ENCODE results near the gene SUMO3. TPM values are rescaled to one million over a fixed set of nuclear protein-coding genes. Genes with fewer than 3 reads are reported as not detected.

The SUMO3 gene
- total and polyA plus RNA-seq, 2 of the 13 experiments (the other 11 are each of a cell fraction or from before 2014, with no cell fraction given) = 51.4 to 92.4 TPM

GRCh38 chr21:44801468-44802395 is 16.1 kb downstream of the SUMO3 start, which contains the start of gene UBE2G2 (continued):
- TF ChIP-seq ZNF281 (CRISPR knock-in tag; IDR thresholded peaks at IDR 0.05; ENCODE audit: borderline replicate concordance) (peak; percentile 9; the same call in 1 of the 2 replicates), ELF3 (CRISPR knock-in tag; IDR thresholded peaks at IDR 0.05) (peak; percentile 34; the same call in 1 of the 2 replicates), ZHX1 (CRISPR knock-in tag; IDR thresholded peaks at IDR 0.05; ENCODE audit: low read depth) (peak; percentile 56; the same call in 1 of the 2 replicates), NAIF1 (CRISPR knock-in tag; IDR thresholded peaks at IDR 0.05; ENCODE audit: borderline replicate concordance) (peak; percentile 65; the same call in 1 of the 2 replicates), ZNF770 (CRISPR knock-in tag; IDR thresholded peaks at IDR 0.05) (peak; percentile 74), TEAD3 (CRISPR knock-in tag; optimal IDR thresholded peaks at IDR 0.05; ENCODE audit: borderline replicate concordance) (peak; percentile 43), ZFY (CRISPR knock-in tag; IDR thresholded peaks at IDR 0.05) (peak; percentile 83), TFAP4 (IDR thresholded peaks at IDR 0.05; ENCODE audit: borderline replicate concordance, low read depth) (peak; percentile 69; the same call in 1 of the 2 replicates), SIN3B (IDR thresholded peaks at IDR 0.05; ENCODE audit: low read length) (no peak; the same call in 1 of the 2 replicates), ZSCAN25 (CRISPR knock-in tag; IDR thresholded peaks at IDR 0.05) (peak; percentile 40; the same call in 1 of the 2 replicates), ATF1 (CRISPR knock-in tag; IDR thresholded peaks at IDR 0.05) (no peak), ZFP82 (CRISPR knock-in tag; IDR thresholded peaks at IDR 0.05; ENCODE audit: borderline replicate concordance) (no peak), MZF1 (CRISPR knock-in tag; IDR thresholded peaks at IDR 0.05; ENCODE audit: borderline replicate concordance) (no peak), E2F5 (CRISPR knock-in tag; conservative IDR thresholded peaks at IDR 0.05) (peak; percentile 71; the same call in 1 of the 2 replicates), CCAR2 (optimal IDR thresholded peaks at IDR 0.05; ENCODE audit: low read depth, low read length) (no peak), SOX5 (CRISPR knock-in tag; IDR thresholded peaks at IDR 0.05; ENCODE audit: borderline replicate concordance) (no peak), GABPA (IDR thresholded peaks at IDR 0.05; ENCODE audit: low read depth, low read length) (peak; percentile 100), GABPA (CRISPR knock-in tag; IDR thresholded peaks at IDR 0.05; ENCODE audit: low read depth) (peak; percentile 91), CCDC6 (CRISPR knock-in tag; IDR thresholded peaks at IDR 0.05) (no peak; the same call in 1 of the 2 replicates), IKZF1 (IDR thresholded peaks at IDR 0.05) (no peak)
